Neural progenitor cell (in vitro differentiated cells): ENCODE results near the gene SRR. TPM values are rescaled to one million over a fixed set of nuclear protein-coding genes. Genes with fewer than 3 reads are reported as not detected.

Source experiments
- DNase-seq: peaks from one replicate; pipeline ENCODE4 v3.0.0-alpha.2; 2016; ENCODE audit warnings: low spot score
- H2AFZ ChIP-seq: fragments of 200-600 bp; sonication (generic); replicated peaks from 2 replicates; pipeline ENCODE4 v1.6.1; 2016; ENCODE audit warnings: antibody characterized with exemption
- H3F3A ChIP-seq: fragments of 200-600 bp; sonication (generic); 2 replicates; pipeline ENCODE4 v1.6.1; 2016; ENCODE audit warnings: antibody characterized with exemption, low read depth
- H3K27ac ChIP-seq: fragments of 200-600 bp; sonication (generic); 2 replicates; pipeline ENCODE4 v1.5.1; 2016; ENCODE audit warnings: mild to moderate bottlenecking
- H3K27me3 ChIP-seq: fragments of 200-600 bp; sonication (generic); 2 replicates; pipeline ENCODE4 v1.6.1; 2016; ENCODE audit warnings: mild to moderate bottlenecking, moderate library complexity
- H3K36me3 ChIP-seq: fragments of 200-600 bp; sonication (generic); 2 replicates; pipeline ENCODE4 v1.5.1; 2016
- H3K4me1 ChIP-seq: fragments of 200-600 bp; sonication (generic); 2 replicates; pipeline ENCODE4 v1.6.1; 2016; ENCODE audit warnings: mixed run types
- H3K4me2 ChIP-seq: fragments of 200-600 bp; sonication (generic); 2 replicates; pipeline ENCODE4 v1.6.1; 2016
- H3K4me3 ChIP-seq: fragments of 200-600 bp; sonication (generic); 2 replicates; pipeline ENCODE4 v1.5.1; 2016
- H3K79me2 ChIP-seq: fragments of 200-600 bp; sonication (generic); 2 replicates; pipeline ENCODE4 v1.6.1; 2016; ENCODE audit warnings: low read depth
- H3K9ac ChIP-seq: fragments of 200-600 bp; sonication (generic); 2 replicates; pipeline ENCODE4 v1.6.1; 2016
- H3K9me3 ChIP-seq: fragments of 200-600 bp; sonication (generic); 2 replicates; pipeline ENCODE4 v1.5.1; 2016; ENCODE audit warnings: low read depth
- H4K20me1 ChIP-seq: fragments of 200-600 bp; sonication (generic); 2 replicates; pipeline ENCODE4 v1.6.1; 2016; ENCODE audit warnings: low read depth
- H3K27ac Mint-ChIP-seq: 3 replicates; pipeline ENCODE4 v1.8.0; 2021; ENCODE audit warnings: mixed read lengths
- H3K27me3 Mint-ChIP-seq: 2 replicates; pipeline ENCODE4 v1.8.0; 2022; ENCODE audit warnings: low read depth, mild to moderate bottlenecking, inconsistent platforms, moderate library complexity, mixed read lengths; ENCODE audit not compliant: insufficient read depth
- H3K36me3 Mint-ChIP-seq: 3 replicates; pipeline ENCODE4 v1.8.0; 2021; ENCODE audit warnings: mixed read lengths
- H3K4me1 Mint-ChIP-seq: 3 replicates; pipeline ENCODE4 v1.8.0; 2021; ENCODE audit warnings: mixed read lengths
- H3K4me3 Mint-ChIP-seq: 3 replicates; pipeline ENCODE4 v1.8.0; 2021; ENCODE audit warnings: mild to moderate bottlenecking, moderate library complexity, mixed read lengths
- H3K9me3 Mint-ChIP-seq: 3 replicates; pipeline ENCODE4 v1.8.0; 2020; ENCODE audit warnings: mixed read lengths
- CTCF ChIP-seq: fragments of 200-600 bp; sonication (generic); IDR thresholded peaks from 2 replicates; pipeline ENCODE4 v1.5.1; 2017; ENCODE audit warnings: antibody characterized with exemption, mild to moderate bottlenecking
- EZH2 ChIP-seq: fragments of 200-600 bp; sonication (generic); IDR thresholded peaks from 2 replicates; pipeline ENCODE4 v1.6.1; 2017; ENCODE audit warnings: antibody characterized with exemption, mild to moderate bottlenecking, moderate library complexity
- EZH2phosphoT487 ChIP-seq: fragments of 200-600 bp; sonication (generic); IDR thresholded peaks from 2 replicates; pipeline ENCODE4 v1.6.1; 2017; ENCODE audit warnings: antibody characterized with exemption
- total RNA-seq: library from RNA; depleted of rRNA; stranded (reverse); fragments of >200 nt; gene quantifications from 2 replicates; pipeline ENCODE4 v1.2.3, GENCODE V29; 2015; ENCODE audit warnings: low replicate concordance

SRR gene
- total RNA-seq, 1 donor from 2014 or later: 40.9 TPM

- H3K9me3 ChIP-seq: no peaks in the 10 kb centered on the region
- peaks cover 4% of the 10 kb centered on the region for H3K79me2 ChIP-seq
- peaks cover 15% of the 10 kb centered on the region for H3K36me3 ChIP-seq
- H3K4me2 ChIP-seq: no peak overlapping the region
- H3K27ac ChIP-seq: no peak overlapping the region
- H3K4me3 Mint-ChIP-seq: no peak overlapping the region
- no peak for DNase-seq
- H3K4me3 ChIP-seq: no peak overlapping the region
- H3K9ac ChIP-seq: no peak overlapping the region
- H4K20me1 ChIP-seq: peaks cover 13% of the 10 kb centered on the region
- no peaks in the 10 kb centered on the region for H3K27me3 ChIP-seq
- H2AFZ ChIP-seq: no peak overlapping the region
- peaks cover 7% of the 10 kb centered on the region for H3F3A ChIP-seq
- H3K36me3 Mint-ChIP-seq: peaks cover 25% of the 10 kb centered on the region
- no peaks in the 10 kb centered on the region for H3K4me1 Mint-ChIP-seq
- no peak for TF ChIP-seq EZH2phosphoT487
- TF ChIP-seq CTCF: no peak
- TF ChIP-seq EZH2: no peak
- H3K27ac Mint-ChIP-seq: no peak overlapping the region
- H3K27me3 Mint-ChIP-seq: peaks cover 5% of the 10 kb centered on the region
- H3K9me3 Mint-ChIP-seq: no peaks in the 10 kb centered on the region
- H3K4me1 ChIP-seq: no peaks in the 10 kb centered on the region
Measured at GRCh38 chr17:2277429-2278170, 26.1 kb upstream of the SRR start.

GRCh38 chr17:2279707-2280106 lies 24.0 kb upstream of the SRR start:
- H3K9me3 Mint-ChIP-seq: no peaks in the 10 kb centered on the region
- no peaks in the 10 kb centered on the region for H3K9me3 ChIP-seq
- H3F3A ChIP-seq: peaks cover 17% of the 10 kb centered on the region
- H3K4me3 Mint-ChIP-seq: no peak overlapping the region
- H3K27ac Mint-ChIP-seq: no peak overlapping the region
- peaks cover 29% of the 10 kb centered on the region for H3K36me3 Mint-ChIP-seq
- no peak overlapping the region for H3K4me2 ChIP-seq
- H3K9ac ChIP-seq: no peak overlapping the region
- H3K36me3 ChIP-seq: peaks cover 21% of the 10 kb centered on the region
- DNase-seq: no peak
- H3K4me1 Mint-ChIP-seq: no peaks in the 10 kb centered on the region
- no peak overlapping the region for H3K27ac ChIP-seq
- H3K27me3 Mint-ChIP-seq: peaks cover 5% of the 10 kb centered on the region
- H2AFZ ChIP-seq: no peak overlapping the region
- H3K4me3 ChIP-seq: no peak overlapping the region
- H4K20me1 ChIP-seq: peaks cover 19% of the 10 kb centered on the region
- TF ChIP-seq EZH2phosphoT487 (no peak), EZH2 (no peak), CTCF (no peak)
- peaks cover 4% of the 10 kb centered on the region for H3K79me2 ChIP-seq
- H3K27me3 ChIP-seq: no peaks in the 10 kb centered on the region
- no peaks in the 10 kb centered on the region for H3K4me1 ChIP-seq

- Histone ChIP-seq H3K4me1 (no peaks in the 10 kb centered on the region), H3K36me3 (peaks cover 25% of the 10 kb centered on the region), H3K79me2 (peaks cover 4% of the 10 kb centered on the region), H3K9ac (no peak overlapping the region), H2AFZ (no peak overlapping the region), H3K4me3 (no peak overlapping the region), H3F3A (peaks cover 24% of the 10 kb centered on the region), H3K27me3 (no peaks in the 10 kb centered on the region), H4K20me1 (peaks cover 25% of the 10 kb centered on the region), H3K27ac (no peak overlapping the region), H3K4me2 (no peak overlapping the region), H3K9me3 (no peaks in the 10 kb centered on the region)
- no peaks in the 10 kb centered on the region for H3K9me3 Mint-ChIP-seq
- peaks cover 19% of the 10 kb centered on the region for H3K36me3 Mint-ChIP-seq
- TF ChIP-seq CTCF (peak; percentile 68), EZH2phosphoT487 (no peak)
- peak; percentile 63 for DNase-seq
- no peaks in the 10 kb centered on the region for H3K4me1 Mint-ChIP-seq
- no peak overlapping the region for H3K27ac Mint-ChIP-seq
- no peak overlapping the region for H3K4me3 Mint-ChIP-seq
- peaks cover 5% of the 10 kb centered on the region for H3K27me3 Mint-ChIP-seq
Measured at GRCh38 chr17:2282297-2282873, 21.4 kb upstream of the SRR start.
